HG03439 (cell line): ENCODE results near the gene UFSP1.

Source experiments
- ATAC-seq: cut with Tn5 transposase; IDR thresholded peaks from one replicate; pipeline ENCODE4 v1.9.1; 2021; ENCODE audit warnings: mild to moderate bottlenecking, moderate library complexity; ENCODE audit not compliant: unreplicated experiment

UFSP1 gene

DNA sequence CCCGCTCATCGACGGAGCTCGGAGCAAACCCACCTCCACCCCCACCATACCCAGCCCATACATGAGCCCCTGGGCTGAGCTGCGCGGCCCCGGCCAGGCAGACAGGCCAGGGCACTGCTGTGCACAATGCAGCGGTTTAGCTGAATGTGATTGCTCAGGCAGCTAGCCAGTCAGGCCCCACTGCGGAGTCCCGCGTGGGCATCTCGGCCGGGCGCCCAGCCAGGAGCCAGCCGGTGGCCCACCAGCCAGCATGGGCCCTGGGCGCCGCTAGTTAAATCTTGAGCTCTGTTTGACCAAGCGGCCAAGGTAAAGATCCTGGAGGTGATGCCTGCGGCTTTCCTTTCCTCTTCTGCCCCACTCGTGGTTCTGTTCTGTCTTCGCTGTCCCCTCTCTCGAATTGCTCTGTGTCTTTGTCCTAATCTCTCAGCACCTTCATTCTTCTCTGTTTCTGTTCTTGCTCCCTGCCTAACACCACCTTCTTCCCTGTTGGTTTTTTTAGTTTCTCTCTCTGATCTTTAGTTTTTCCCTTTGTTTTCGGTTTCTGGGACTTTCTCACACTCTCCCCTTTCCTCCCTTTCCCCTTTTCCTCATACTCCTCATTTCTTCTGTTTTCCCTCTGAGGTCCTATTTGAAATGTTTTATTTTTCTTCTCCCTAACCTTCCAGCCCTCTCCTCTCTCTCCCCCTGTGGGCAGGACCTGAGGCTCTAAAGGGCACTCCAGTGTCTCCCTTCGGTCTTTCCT is 6.6 kb downstream of the UFSP1 start:
- no peak for ATAC-seq

DNA sequence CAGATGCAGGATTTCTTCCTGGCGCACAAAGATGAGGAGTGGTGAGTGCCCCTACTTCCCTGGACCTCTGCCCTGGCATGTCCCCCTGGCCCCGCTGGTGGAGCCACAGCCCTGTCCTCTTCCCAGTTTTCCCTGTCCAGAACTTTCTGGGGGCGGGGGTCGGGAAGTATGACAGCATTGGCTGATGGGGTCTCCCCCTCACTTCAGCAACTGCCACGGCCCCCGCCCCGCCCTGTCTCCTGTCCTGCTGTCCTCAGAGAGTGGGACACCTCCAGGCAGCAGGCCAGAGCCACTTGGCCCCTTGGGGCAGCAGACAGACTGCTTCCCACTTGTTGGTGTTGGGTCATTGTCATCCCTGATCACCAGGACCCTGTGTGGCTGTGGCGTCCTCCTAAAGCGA is 7.3 kb downstream of the UFSP1 start:
- no peak for ATAC-seq

DNA sequence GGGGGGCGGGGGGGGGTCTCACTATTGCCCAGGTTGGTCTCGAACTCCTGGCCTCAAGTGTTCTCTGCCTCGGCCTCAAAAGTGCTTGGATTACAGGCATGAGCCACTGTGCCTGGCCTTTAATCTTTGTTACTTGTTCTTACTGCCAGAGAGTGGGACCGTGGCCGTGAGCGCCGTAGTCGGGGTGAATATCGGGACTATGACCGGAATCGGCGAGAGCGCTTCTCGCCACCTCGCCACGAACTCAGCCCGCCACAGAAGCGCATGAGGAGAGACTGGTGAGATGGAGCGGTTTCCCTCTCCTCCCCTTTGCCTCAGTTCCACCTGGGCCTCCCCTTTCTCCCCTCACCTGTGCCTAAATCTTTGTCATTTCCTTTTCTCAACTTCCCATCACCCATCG is 8.4 kb downstream of the UFSP1 start:
- ATAC-seq, result no peak

DNA sequence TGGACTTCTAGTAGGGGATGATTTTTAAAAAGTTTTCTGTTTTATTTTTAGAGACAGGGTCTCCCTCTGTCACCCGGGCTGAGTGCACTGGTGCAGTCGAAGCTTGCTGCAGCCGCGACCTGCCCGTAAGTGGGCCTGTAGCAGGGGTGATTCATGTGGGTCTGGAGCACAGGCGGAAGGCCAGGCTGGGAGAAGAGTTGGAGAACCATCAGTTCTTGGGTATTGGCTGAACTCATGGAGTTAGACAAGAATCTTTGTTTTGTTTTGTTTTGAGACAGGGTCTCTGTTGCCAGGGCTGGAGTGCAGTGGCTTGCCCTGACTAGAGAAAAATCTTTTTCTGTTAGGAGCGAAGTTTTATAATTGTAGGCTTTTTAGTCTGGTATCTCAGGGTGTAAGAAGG is 8.9 kb downstream of the UFSP1 start:
- no peak for ATAC-seq

DNA sequence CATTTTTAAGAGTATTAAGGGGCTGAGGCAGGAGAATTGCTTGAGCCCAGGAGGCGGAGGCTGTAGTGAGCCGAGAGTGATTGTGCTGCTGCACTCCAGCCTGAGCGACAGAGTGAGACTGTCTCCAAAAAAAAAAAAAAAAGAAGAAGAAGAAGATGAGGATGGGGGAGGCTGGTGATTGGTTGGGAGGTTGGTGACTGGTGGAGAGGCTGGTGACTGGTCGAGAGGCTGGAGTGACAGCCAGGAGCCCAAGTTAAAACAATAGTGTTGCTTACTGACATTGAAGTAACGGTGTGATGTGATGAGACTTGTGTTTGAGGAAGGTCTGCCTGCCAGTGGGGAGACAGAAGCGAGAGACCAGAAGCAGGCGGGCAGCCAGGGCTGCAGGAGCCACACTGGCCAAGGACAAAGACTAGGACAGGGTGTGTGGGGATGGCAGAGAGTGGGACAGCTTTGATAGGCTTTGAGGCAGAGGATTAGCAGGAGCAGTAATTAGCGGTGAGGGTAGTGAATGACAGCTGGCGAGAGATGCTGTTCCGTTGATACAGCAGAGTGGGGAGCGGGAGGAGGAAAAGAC is 9.7 kb downstream of the UFSP1 start:
- ATAC-seq, result no peak

DNA sequence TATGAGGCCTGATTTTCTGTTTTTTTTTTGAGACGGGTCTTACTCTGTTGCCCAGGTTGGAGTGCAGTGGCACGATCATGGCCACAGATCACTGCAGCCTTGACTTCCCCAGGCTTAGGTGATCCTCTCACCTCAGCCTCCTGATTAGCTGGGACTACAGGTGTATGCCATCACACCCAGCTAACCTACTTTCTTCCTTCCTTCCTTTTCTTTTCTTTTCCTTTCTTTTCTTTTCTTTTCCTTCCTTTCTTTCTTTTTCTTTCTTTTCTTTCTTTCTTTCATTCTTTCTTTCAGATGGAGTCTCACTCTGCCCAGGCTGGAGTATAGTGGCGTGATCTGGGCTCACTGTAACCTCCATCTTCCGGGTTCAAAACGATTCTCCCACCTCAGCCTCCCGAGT is 10.8 kb downstream of the UFSP1 start:
- no peak for ATAC-seq

DNA sequence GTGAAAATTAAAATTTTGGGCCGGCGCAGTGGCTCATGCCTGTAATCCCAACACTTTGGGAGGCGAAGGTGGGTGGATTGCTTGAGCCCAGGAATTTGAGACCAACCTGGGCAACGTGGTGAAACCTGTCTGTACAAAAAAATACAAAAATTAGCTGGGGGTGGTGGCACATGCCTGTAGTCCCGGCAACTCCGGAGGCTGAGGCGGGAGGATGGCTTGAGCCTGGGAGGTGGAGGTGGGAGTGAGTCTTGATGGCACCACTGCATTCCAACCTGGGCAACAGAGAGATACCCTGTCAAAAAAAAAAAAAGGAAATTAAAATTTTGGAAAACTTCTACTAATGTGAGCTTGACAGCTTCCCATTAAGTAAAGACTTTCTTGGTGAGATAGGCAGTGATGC is 11.5 kb downstream of the UFSP1 start:
- no peak for ATAC-seq

DNA sequence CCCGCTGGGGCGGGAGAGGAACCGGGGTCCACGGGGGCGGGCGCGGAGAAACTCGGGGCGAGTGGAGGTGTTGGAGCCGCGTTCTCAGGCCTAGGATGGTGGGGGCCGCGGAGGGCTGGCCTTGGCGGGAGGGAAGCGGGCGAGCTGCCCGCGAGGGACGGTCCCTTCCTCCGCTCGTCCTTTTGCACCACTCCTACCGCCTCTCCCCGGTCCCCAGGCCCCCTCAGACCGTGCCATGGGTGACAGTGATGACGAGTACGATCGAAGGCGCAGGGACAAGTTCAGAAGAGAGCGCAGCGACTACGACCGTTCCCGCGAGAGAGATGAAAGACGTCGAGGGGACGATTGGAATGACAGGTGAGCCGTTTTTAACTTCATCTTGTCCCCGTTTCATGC is 14.2 kb downstream of the UFSP1 start:
- peak; percentile 25 for ATAC-seq

DNA sequence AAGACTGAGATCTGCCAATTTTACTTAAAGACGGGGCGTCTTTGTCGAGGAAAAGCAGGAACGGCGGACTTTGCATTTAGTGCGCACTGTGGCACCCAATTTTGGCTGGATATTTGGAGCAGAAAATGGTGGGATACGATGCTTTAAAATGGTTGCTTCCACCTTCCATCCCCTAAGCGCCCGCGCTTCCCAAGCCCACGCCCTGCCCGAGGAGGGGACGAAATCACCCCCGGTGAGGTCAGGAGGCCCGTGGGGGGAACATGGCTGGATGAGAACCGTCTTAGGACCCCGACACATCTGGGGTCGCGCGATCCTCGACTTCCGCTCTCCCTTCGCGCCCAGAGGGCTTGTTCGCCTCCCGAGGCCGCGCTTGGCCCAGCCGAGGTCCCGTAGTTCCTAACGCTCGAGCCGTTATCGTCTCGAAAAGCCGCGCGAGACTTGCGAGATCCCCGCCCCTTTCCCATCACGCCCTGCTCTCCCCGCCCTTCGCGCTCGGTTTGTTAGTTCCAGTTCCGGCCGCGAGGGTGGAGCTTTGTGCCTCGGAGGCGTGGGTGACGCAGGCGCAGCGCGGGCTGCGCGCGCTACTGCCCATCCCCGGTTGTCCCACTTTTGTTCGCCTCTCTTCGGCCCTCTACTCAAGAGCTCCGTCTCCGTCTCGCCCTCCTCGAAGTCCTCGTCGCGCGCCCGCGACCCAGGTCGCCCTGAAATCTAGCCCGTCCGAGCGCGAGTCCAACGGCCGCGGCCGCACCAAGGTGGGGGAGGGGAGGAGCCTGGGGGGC is 14.7 kb downstream of the UFSP1 start, which contains the start of gene SRRT:
Gene SRRT, plus strand, starts transcription at position 527 of the 779 bp plus-strand sequence. CDS start 488 bp downstream, outside the sequence.
- ATAC-seq, result peak; percentile 85

DNA sequence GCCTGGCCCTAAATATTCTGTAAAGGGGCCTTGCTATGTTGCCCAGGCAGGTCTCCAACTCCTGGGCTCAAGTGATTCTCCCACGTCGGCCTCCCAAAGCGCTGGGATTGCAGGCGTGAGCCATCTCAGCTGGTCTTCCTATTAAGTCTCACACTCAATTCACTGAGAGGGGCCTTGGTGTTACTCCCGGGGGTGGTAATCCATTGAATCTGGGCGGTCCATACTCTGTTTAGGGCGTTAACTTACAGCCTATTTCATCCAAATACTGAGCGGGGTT is 15.3 kb downstream of the UFSP1 start:
- no peak for ATAC-seq

DNA sequence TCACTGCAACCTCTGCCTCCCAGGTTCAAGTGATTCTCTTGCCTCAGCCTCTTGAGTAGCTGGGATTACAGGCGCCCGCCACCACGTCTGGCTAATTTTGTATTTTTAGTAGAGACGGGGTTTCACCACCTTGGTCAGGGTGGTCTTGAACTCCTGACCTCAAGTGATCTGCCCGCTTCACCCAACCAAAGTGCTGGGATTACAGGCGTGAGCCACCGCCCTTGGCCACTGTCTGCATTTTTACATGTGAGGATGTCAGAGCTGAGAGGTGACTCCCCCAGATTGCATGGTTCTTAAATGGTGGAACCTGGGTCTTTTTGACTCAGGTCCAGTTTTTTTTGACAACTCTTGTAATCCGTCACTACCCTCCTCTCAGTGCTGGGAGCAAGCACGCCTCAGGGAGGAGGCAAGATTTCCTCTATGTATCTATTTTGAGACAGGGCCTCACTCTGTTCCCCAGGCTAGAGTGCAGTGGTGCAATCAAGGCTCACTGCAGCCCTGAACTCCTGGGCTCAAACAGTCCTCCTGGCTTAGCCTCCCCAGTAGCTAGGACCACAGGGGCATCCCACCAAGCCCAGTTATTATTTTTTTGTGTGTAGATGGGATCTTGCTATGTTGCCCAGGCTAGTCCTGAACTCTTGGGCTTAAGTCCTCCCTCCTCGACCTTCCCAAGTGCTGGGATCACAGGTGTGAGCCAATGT is 15.8 kb downstream of the UFSP1 start:
- no peak for ATAC-seq

DNA sequence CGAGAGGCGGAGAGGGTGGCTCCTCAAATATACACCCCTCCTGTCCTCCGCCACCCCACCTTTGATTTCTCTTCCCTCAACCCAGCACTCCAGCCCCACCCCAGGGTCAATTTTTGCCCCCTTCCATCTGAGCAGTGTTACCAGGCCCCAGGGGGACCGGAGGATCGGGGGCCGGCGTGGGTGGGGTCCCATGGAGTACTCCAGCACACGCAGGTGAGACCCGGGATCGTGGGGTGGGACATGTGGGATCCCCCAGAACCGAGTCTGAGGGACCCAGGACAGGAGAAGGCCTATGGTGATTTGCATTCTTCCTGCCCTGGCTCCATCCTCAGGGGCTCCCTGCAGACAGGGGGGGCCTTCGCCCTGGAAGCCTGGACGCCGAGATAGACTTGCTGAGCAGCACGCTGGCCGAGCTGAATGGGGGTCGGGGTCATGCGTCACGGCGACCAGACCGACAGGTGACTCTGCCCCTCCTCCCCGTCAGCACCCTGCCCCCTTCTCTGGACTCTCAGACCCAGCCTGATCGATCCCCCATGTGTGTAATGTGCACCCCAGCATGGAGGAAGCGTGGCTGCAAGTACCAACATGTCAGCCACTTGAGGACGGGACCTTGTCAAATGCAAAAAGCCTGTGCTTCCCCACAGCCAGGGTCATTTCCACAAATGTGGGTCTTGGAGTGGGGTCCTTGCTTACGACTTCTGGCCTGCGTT is 21.6 kb downstream of the UFSP1 start:
- ATAC-seq, result no peak

DNA sequence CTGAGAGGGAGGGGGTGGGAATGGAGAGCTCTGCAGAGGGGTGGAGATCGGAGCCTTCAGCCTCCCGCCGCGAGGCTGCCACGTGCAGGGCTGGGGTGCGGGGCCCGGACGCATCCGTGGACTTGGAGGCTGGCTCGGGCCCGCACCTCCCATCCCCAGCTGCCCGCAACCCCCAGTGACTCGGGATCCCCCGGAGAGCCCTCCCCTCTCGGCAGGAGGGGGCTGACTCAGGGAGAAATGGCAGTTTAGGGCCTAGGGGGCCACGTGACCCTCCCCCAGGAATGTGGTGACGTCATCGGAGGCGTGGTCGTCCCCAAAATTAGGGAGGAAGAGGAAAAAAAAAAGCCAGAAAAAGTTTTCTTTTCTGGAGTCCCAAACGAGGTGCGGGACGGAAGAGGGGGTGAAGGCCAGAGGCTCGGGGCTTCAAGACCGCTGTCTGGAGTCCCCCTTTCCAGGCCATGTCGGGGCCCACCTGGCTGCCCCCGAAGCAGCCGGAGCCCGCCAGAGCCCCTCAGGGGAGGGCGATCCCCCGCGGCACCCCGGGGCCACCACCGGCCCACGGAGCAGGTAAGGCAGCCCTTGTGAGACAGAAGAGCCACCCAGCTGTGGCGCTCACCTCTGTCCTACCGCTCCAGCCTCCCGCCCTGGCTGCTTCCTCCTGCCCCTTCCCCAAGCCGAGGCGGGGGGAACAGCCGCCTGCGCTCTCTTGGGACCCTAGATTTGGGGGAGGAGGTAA is 22.3 kb downstream of the UFSP1 start, which contains the start of gene TRIP6:
Gene TRIP6, plus strand, starts transcription at position 348 of the 736 bp plus-strand sequence. Its CDS starts 111 bp downstream, at position 459.
- no peak for ATAC-seq

DNA sequence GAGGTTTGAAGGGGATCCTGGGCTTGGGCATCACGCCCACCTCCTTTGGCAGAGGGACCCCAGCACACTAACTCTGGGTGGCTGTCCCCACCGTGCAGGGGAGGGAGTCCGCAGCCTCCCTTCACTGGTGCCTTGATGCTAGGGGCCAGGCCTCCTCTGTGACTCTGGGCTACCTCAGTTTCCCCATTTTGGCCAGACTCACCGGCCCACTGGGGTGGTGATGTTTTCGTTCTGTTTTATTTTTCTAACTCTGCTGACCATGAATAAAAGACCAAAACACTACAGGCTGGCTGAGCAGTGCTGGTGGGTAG is 22.8 kb downstream of the UFSP1 start:
- no peak for ATAC-seq

DNA sequence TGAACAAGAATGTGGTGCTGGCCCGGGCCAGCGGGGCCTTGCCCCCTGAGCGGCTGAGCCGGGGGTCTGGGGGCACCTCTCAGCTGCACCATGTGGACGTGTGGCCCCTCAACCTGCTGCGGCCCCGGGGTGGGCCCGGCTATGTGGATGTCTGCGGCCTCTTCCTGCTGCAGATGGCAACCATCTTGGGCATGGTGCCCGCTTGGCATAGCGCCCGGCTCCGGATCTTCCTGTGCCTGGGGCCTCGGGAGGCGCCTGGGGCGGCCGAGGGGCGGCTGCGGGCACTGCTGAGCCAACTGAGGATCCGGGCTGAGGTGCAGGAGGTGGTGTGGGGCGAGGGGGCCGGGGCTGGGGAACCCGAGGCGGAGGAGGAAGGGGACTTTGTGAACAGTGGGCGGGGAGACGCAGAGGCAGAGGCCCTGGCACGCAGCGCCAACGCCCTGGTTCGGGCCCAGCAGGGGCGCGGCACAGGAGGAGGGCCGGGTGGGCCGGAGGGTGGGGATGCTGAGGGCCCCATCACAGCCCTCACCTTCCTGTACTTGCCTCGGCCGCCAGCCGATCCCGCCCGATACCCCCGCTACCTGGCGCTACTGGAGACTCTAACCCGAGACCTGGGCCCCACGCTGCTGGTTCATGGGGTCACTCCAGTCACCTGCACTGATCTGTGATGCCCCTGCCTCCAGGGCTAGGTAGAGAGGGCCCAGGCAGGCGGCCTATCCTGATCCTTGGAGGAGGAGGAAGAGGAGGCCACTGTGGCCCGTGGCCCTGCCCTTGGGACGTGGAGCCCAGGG is 23.4 kb downstream of the UFSP1 start:
- no peak for ATAC-seq

DNA sequence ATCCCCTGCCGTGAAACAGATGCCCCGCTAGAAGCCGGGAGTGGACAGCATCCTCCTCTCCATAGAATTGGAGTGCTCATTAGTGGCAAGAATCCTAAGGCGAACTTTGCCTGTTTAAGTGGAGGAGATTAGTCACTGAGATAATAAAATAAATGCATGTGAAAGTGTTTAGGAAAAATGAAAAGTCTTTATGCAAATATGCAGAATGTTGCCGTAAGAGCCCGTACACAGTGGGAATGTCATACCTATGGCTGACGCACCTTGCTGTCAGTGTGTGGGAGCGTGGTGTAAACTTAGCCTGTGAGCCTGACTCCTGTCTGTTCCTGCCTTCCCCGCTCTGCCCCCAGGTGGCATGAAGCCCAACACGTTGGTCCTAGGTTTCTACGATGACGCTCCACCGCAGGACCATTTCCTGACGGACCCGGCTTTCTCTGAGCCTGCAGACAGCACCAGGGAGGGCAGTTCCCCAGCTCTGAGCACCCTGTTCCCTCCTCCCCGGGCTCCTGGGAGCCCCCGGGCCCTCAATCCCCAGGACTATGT is 24.1 kb downstream of the UFSP1 start:
- no peak for ATAC-seq

DNA sequence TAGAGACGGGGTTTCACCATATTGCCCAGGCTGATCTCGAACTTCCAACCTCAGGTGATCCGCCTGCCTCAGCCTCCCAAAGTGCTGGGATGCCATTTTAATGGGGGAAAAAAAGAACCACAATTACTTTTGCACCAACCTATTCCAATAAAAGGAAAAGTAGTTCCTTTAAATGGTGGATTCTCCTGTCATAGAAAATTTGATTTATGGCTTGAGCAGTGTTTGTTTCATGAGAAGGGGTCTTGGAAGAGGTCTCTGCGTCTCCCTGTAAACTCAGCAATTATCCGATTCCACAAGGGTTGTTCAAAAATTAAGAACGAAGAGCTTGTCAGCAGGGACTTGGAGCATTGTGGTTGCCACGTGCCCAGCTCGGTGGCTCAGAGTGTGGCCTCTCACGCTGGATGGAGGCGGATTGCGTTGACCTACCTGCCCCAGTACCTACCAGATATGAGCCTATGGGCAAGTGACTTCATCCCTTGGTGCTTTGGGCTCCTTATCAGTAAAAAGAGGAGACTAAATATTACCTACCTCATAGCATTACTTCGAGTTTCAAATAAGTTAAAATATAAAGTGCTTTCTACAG is 25.2 kb downstream of the UFSP1 start:
- ATAC-seq, result no peak

DNA sequence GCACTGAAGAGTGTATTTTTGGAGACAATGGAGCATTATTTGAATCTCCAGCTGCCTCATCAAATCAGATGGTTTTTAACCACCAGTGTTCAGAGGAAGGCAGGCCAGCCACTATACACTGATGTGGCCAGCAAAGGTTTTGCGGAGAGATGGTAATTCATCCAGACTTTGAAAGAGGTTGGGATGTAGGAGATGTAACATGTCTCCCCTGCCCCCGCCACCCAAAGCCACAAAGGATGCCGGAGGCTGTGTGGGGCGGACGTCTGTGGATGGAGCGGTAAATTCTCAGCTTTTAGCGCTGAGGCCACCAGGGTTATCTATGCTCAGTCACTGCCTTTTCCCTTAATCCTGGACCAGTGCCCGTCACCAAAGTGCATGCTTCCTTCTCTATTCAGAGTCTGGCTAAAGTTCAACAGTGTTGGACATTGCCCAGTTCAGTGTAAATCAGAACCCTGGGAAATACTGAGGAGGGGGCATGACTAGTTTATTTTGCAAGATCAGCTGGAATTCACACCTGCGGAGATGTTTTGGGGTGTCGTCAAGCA is 26.0 kb downstream of the UFSP1 start:
- no peak for ATAC-seq

DNA sequence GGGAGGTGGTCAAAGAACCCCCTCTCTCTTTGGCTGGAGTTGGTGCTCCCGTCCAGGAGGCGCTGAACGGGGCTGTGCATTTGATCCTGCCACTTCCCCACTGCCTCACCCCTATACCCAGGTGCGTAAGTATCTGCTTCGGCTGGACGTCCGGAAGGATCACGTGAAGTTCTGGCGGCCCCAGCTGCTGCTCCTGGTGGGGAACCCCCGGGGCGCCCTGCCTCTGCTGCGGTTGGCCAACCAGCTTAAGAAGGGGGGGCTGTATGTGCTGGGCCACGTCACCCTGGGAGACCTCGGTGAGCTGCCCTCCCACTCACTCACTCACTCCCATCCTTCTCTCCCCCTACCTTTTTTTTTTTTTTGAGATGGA is 27.9 kb downstream of the UFSP1 start:
- ATAC-seq, result no peak
